HUES6 (cell line): Measurements from ENCODE around the gene NTM.

Source experiments
- H3K27ac ChIP-seq: 2 replicates; pipeline ENCODE4 v1.7.0; 2013; ENCODE audit warnings: low read depth, mild to moderate bottlenecking, low read length, inconsistent platforms
- H3K27me3 ChIP-seq: 2 replicates; pipeline ENCODE4 v1.6.1; 2013; ENCODE audit warnings: low read length; ENCODE audit not compliant: control insufficient read depth, insufficient read depth
- H3K36me3 ChIP-seq: 2 replicates; pipeline ENCODE4 v1.6.1; 2013; ENCODE audit warnings: low read length; ENCODE audit not compliant: control insufficient read depth, insufficient read depth
- H3K4me1 ChIP-seq: 2 replicates; pipeline ENCODE4 v1.6.1; 2013; ENCODE audit warnings: low read length; ENCODE audit not compliant: control insufficient read depth, insufficient read depth
- H3K4me3 ChIP-seq: 2 replicates; pipeline ENCODE4 v1.5.1; 2013; ENCODE audit warnings: low read depth, low read length
- H3K9ac ChIP-seq: one replicate; pipeline ENCODE4 v1.6.1; 2013; ENCODE audit warnings: mild to moderate bottlenecking, low read length
- H3K9me3 ChIP-seq: 2 replicates; pipeline ENCODE4 v1.6.1; 2013; ENCODE audit warnings: low read depth, low read length; ENCODE audit not compliant: control insufficient read depth, insufficient read depth

The NTM gene

GRCh38 chr11:131638889-131639288, 268.5 kb downstream of the NTM start:
- H3K4me1 ChIP-seq = peaks cover 24% of the 10 kb centered on the region
- no peaks in the 10 kb centered on the region for H3K27me3 ChIP-seq
- no peak overlapping the region for H3K4me3 ChIP-seq
- H3K9me3 ChIP-seq = no peaks in the 10 kb centered on the region
- H3K9ac ChIP-seq = no peak overlapping the region
- H3K36me3 ChIP-seq = no peaks in the 10 kb centered on the region
- H3K27ac ChIP-seq = no peak overlapping the region

- H3K9ac ChIP-seq = no peak overlapping the region
- H3K27me3 ChIP-seq = no peaks in the 10 kb centered on the region
- no peaks in the 10 kb centered on the region for H3K9me3 ChIP-seq
- no peak overlapping the region for H3K27ac ChIP-seq
- no peak overlapping the region for H3K4me3 ChIP-seq
- H3K4me1 ChIP-seq = peaks cover 27% of the 10 kb centered on the region
- no peaks in the 10 kb centered on the region for H3K36me3 ChIP-seq
These were observed 269.9 kb downstream of the NTM start for GRCh38 chr11:131640320-131640719.

- no peak overlapping the region for H3K9ac ChIP-seq
- H3K27me3 ChIP-seq = no peaks in the 10 kb centered on the region
- H3K9me3 ChIP-seq = no peaks in the 10 kb centered on the region
- peaks cover 23% of the 10 kb centered on the region for H3K4me1 ChIP-seq
- no peaks in the 10 kb centered on the region for H3K36me3 ChIP-seq
- no peak overlapping the region for H3K4me3 ChIP-seq
- no peak overlapping the region for H3K27ac ChIP-seq
These were observed 272.5 kb downstream of the NTM start for GRCh38 chr11:131642756-131643531.

- H3K9ac ChIP-seq = no peak overlapping the region
- no peaks in the 10 kb centered on the region for H3K9me3 ChIP-seq
- H3K4me1 ChIP-seq = peaks cover 23% of the 10 kb centered on the region
- H3K27me3 ChIP-seq = no peaks in the 10 kb centered on the region
- H3K4me3 ChIP-seq = no peak overlapping the region
- no peak overlapping the region for H3K27ac ChIP-seq
- H3K36me3 ChIP-seq = no peaks in the 10 kb centered on the region
These were observed 273.9 kb downstream of the NTM start for GRCh38 chr11:131644204-131644795.

- no peak overlapping the region for H3K27ac ChIP-seq
- no peaks in the 10 kb centered on the region for H3K27me3 ChIP-seq
- H3K4me3 ChIP-seq = no peak overlapping the region
- H3K4me1 ChIP-seq = peaks cover 19% of the 10 kb centered on the region
- H3K9me3 ChIP-seq = no peaks in the 10 kb centered on the region
- no peak overlapping the region for H3K9ac ChIP-seq
- H3K36me3 ChIP-seq = no peaks in the 10 kb centered on the region
These were observed 274.8 kb downstream of the NTM start for GRCh38 chr11:131645237-131645636.

- Histone ChIP-seq H3K9ac (no peak overlapping the region), H3K9me3 (no peaks in the 10 kb centered on the region), H3K4me3 (no peak overlapping the region), H3K36me3 (no peaks in the 10 kb centered on the region), H3K27ac (no peak overlapping the region), H3K27me3 (no peaks in the 10 kb centered on the region), H3K4me1 (peaks cover 24% of the 10 kb centered on the region)
These were observed 279.4 kb downstream of the NTM start for GRCh38 chr11:131649856-131650255.

GRCh38 chr11:131652231-131652630, 281.8 kb downstream of the NTM start:
- H3K4me1 ChIP-seq = peaks cover 36% of the 10 kb centered on the region
- H3K4me3 ChIP-seq = no peak overlapping the region
- H3K27ac ChIP-seq = no peak overlapping the region
- no peaks in the 10 kb centered on the region for H3K27me3 ChIP-seq
- no peaks in the 10 kb centered on the region for H3K9me3 ChIP-seq
- no peaks in the 10 kb centered on the region for H3K36me3 ChIP-seq
- no peak overlapping the region for H3K9ac ChIP-seq

- H3K4me1 ChIP-seq = peaks cover 43% of the 10 kb centered on the region
- no peaks in the 10 kb centered on the region for H3K9me3 ChIP-seq
- H3K9ac ChIP-seq = no peak overlapping the region
- no peak overlapping the region for H3K4me3 ChIP-seq
- H3K27ac ChIP-seq = no peak overlapping the region
- H3K36me3 ChIP-seq = no peaks in the 10 kb centered on the region
- H3K27me3 ChIP-seq = no peaks in the 10 kb centered on the region
These were observed 282.8 kb downstream of the NTM start for GRCh38 chr11:131653260-131653659.

- no peaks in the 10 kb centered on the region for H3K36me3 ChIP-seq
- no peak overlapping the region for H3K4me3 ChIP-seq
- H3K27ac ChIP-seq = no peak overlapping the region
- no peaks in the 10 kb centered on the region for H3K9me3 ChIP-seq
- no peaks in the 10 kb centered on the region for H3K27me3 ChIP-seq
- H3K9ac ChIP-seq = no peak overlapping the region
- peaks cover 44% of the 10 kb centered on the region for H3K4me1 ChIP-seq
These were observed 284.4 kb downstream of the NTM start for GRCh38 chr11:131654849-131655248.

- no peaks in the 10 kb centered on the region for H3K36me3 ChIP-seq
- H3K9me3 ChIP-seq = no peaks in the 10 kb centered on the region
- 0 out of 2 replicates have a peak overlapping the region, but pooled peaks have one; percentile 20 for H3K27ac ChIP-seq
- H3K4me3 ChIP-seq = peak overlapping the region; percentile 40
- peak overlapping the region; percentile 41 for H3K9ac ChIP-seq
- no peaks in the 10 kb centered on the region for H3K27me3 ChIP-seq
- peaks cover 58% of the 10 kb centered on the region for H3K4me1 ChIP-seq
These were observed 285.9 kb downstream of the NTM start for GRCh38 chr11:131656179-131656838.

GRCh38 chr11:131656839-131657211, 286.4 kb downstream of the NTM start:
- peak overlapping the region; percentile 41 for H3K9ac ChIP-seq
- H3K27ac ChIP-seq = 0 out of 2 replicates have a peak overlapping the region, but pooled peaks have one; percentile 20
- peaks cover 58% of the 10 kb centered on the region for H3K4me1 ChIP-seq
- no peaks in the 10 kb centered on the region for H3K9me3 ChIP-seq
- no peaks in the 10 kb centered on the region for H3K36me3 ChIP-seq
- H3K27me3 ChIP-seq = no peaks in the 10 kb centered on the region
- H3K4me3 ChIP-seq = peak overlapping the region; percentile 40
